GM10847 (cell line): ENCODE data around the gene CSMD2.

Experiments
- POLR2A ChIP-seq: IDR thresholded peaks from 2 replicates; pipeline ENCODE4 v1.6.1; 2011; ENCODE audit not compliant: insufficient read length; ENCODE audit errors: extremely low read depth

Gene CSMD2

DNA sequence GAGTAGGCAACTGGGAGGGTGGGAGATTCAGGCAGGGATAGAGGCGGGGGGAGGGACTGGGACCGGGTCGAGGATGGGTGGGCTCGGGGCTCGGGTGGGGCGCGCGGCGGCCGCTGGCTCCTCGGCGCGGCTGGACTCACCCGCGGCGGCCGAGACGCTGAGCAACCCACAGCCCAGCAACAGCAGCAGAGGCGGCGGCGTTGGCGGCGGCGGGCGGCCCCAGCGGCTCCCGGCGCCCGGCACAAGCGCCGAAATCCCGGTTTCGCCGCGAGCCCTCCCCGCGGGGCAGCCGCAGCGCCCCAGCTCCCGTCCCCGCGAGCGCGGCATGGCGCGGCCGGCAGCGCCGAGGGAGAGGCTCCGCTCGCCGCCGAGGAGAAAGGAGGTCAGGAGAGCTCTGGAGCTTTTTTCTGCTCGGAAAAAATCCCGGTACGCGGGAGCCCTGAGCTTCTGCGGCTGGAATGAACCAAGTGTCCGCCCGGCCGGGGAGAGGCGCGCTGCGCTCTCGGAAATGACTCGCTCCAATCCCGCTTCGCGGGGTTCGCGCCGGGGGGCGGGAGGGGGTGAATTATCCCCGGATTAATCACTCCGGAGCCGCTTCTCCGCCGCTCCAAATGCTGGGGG is at the start of gene CSMD2:
TSS of gene CSMD2 (minus strand) at position 460 of the 621 bp plus-strand sequence. CDS start at position 327, 133 bp downstream.
- no peak for TF ChIP-seq POLR2A

- no peak for TF ChIP-seq POLR2A
Observed at GRCh38 chr1:34213956-34214355, 48.9 kb upstream of the CSMD2 start.

DNA sequence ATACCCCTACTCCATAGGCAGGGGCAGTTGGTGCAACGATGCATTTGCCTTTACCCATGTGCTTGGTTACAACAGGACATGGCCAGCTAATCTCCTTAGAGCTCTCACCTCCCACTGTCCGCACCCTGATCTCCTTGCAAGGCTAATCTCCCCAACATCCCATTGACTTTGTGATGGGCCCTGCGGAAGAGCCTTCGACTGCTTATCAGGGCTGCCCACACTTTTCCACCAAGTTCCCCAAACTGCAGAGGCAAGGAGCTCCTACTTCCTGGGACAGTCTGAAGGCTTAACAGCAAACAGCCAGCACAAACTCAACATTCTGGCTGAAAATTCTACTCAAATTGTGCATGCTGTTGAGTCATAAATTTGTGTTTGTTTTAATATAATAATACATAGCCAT is 47.6 kb upstream of the CSMD2 start:
- no peak for TF ChIP-seq POLR2A

DNA sequence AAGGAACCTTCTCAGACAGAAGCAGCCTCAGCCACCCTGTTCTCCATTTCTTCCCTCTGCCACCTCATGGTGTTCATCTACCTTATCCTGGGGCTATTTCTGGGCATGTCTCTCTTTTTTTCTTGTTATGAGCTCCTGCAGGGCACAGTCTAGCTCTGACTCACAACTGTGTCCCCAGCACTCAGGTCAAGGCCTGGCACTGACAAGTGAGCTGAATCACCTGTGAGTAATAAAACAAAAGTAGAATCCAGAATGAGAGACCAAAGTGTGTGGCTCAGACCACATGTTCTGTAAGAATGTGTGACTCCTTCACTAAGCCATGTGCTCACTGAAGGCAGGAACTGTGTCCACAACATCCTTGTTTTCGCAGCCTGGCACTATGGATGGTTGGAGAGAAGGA is 34.9 kb upstream of the CSMD2 start:
- TF ChIP-seq POLR2A, result no peak

GRCh38 chr1:34192621-34193020 is 27.6 kb upstream of the CSMD2 start:
- no peak for TF ChIP-seq POLR2A

DNA sequence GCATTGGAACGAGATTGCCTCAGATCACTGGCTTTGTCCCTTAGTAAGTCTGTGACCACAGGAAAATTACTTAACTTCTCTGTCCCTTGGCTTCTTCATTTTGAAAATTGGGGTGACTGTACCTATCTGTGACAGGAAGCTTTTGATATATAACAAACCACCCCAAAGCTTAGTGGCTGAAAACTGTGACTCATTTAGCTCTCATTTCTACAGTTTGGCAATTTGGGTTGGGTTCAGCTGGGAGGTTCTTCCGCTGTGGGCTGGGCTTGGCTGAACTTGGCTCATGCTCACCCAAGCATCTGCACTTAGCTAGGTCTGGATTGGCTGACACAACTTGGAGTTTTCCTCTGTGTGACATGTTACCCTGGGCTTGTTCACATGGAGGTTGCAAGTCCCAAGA is 25.7 kb upstream of the CSMD2 start:
- no peak for TF ChIP-seq POLR2A

- no peak for TF ChIP-seq POLR2A
Observed at GRCh38 chr1:34188985-34189384, 24.0 kb upstream of the CSMD2 start.

DNA sequence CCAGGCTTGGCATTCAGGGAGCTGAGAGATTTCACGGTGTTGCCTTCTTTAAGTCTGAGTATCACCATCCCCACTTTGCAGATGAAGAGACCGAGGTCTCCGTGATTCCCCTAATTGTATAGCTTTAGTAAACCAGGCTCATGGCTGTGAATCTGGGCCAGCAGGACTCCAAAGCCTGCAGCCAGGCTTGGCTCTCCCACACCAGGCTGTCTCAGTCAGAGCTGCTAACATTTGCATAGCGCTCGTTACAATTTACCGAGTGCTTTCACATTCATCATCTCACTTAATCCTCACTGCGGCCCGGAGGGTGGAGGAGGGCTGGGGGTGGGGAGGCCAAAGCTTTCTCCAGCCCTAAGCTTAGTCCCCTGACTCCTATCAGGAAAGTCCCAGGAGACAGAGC is 23.4 kb upstream of the CSMD2 start:
- TF ChIP-seq POLR2A, result no peak

DNA sequence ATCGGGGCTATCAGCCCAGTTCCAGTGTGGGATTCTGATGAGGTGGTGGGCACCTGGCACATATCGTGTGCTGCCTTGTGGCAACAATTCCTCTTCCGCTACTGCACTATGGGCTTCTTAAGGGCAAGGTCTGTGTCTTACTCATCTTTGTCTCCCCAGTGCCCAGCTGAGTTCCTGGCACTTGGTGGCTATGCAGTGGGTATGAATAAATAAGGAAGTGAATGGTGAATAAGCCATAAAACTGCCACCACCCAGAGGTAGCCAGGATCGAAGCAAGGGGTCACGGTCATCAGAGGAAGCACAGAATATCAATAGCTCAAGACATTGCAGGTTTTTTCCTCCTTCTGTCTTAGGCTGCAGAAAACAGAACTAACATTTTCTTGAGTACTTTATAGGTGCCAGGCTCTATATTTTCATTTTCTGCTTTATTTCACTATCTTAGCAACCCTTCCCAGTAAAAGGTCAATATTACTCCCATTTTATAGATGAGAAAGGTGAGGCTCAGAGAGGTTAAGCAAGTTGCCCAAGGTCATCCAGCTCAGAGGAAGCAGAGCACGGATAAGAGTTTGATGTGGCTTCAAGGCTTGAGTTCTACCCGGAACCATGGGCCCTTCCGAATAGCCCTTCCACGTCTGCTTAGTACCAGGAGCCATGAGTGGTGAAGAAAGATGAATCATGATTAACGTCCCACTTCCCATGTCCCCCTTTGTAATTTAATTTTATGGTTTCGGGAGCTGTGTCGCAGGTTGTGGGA is 21.9 kb upstream of the CSMD2 start:
- TF ChIP-seq POLR2A, result no peak

GRCh38 chr1:34178072-34178471 is 13.0 kb upstream of the CSMD2 start:
- no peak for TF ChIP-seq POLR2A

- TF ChIP-seq POLR2A, result no peak
Observed at GRCh38 chr1:34176830-34177603, 12.0 kb upstream of the CSMD2 start, which contains the start of gene C1orf94. C1orf94 (plus strand) TSS chr1:34176907; CDS start chr1:34177790, 883 bp downstream.

DNA sequence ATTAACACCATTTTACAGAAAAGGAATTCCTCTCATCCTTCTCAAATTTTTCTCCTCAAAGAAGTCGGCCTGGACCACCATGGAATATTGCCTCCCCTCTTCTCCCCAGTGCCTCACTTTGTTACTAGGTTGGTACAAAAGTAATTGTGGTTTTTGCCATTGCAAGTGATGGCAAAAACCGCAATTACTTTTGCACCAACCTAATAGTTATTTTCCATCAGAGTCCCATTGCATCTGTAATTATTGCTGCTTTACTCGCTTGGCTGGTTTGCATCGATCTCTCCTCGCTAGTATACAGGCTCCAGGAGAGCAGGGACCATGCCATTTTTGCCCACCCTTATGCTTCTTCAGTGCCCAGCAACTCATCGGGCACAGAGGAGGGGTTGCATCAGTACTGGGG is 10.7 kb upstream of the CSMD2 start:
- TF ChIP-seq POLR2A, result no peak

- no peak for TF ChIP-seq POLR2A
Observed at GRCh38 chr1:34167389-34167788, 2.4 kb upstream of the CSMD2 start.

GRCh38 chr1:34166625-34167361 is 1.8 kb upstream of the CSMD2 start:
- TF ChIP-seq POLR2A, result no peak

DNA sequence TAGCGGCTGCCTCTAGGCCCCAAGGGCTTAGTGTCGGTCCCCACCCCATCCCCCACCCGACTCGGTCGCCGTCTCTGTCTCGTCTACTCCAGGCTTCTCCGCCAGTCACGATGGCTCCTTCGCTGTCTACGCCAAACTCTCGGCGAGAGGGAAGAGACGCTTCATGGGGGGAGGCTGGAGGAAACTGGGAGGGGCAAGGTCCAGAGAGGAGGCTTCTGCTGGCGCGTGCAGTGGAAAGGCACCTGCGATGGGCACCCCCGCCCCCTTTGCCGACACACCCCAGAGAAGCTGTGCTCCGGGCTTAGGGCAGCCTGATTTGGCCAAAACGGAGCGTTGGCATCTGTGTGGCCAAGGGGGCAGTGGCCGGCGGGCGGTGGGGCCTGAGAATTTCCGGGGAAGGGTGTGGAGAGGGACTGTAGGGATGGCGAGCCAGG is 1.2 kb upstream of the CSMD2 start:
- no peak for TF ChIP-seq POLR2A
